Measurements from ENCODE around the gene UBE2H.
"Not testable (repeated sequence)": the region's sequence is repeated elsewhere in the genome, so short reads cannot be mapped to it uniquely, and the experiment has no call there.

The UBE2H gene

DNA sequence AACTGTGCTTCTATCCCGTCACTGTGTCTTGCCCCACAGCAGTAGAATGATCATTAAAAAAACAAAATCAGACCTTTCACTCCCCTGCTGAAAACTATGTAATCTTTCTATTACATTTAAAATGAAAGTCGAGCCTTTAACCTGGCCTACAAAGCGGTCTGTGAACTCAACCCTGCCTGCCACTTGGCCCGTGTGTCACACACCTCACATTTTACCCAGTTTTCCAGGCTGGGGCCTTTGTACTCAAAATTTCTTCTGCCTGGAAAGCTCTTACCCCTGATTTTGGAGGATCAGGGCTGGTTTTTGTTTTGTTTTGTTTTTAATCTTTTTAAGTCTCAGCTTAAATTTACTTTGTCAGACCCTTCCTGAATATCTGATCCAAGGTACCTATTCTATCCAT lies 82.1 kb downstream of the UBE2H start:
- DNase-seq, result no peak

DNA sequence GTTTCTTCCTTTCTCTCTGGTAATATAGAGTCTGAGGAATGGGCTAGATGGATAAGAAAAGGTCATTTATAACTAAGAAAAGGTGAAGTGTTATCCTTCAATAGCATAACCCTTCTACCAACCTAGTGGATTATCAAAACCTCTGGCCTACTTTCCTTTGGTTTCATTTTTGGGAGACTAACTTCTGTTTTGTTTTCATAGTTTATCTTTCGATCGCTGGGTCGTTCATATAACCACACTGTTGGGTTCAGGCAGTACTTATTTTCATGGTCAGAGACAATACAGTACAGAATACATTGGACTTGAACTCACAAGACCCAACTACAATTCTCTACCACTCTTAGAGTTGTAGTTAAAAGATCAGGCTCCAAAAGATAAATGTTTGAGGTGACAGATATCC lies 86.5 kb downstream of the UBE2H start:
- no peak for DNase-seq

- no peak for DNase-seq
Measured at GRCh38 chr7:129865925-129866201, 86.9 kb downstream of the UBE2H start.

DNA sequence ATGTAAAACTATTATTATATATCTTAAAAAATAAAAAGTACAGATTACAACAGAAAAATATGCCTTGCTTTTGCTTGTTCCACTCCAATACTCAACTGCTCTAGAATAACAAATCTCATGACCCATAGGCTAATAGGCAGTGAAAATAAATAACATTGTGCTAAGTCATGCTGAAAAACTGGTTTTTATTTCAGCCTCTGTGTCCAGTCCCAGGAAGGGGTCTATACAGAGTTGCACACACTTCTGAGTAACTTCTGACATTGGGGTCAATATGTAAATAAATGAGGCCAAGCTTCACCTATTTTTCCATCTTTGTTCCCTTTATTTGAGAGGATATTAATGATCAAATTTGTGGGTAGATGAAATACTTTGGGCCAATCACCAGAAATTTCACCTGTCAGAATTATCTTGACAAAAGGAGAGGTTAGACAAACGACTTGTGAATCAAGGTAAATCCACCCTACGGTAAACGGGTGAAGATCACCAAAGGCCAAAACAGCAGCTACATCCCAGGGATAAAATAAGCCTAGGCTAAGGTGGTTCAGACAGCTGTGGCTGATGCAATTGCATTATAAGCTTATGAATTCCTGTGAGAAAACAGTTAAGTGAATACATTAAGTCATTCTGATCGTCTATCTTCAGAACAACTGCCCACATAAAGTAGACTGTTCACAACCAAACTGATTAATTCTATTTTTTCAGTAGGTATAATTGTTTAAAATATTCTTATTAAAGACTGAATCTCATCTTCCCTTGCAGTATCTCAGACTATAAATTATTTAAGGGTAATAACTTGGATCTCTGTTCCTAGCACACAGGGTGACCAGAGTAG lies 87.5 kb downstream of the UBE2H start:
- no peak for DNase-seq

GRCh38 chr7:129864676-129865075 lies 88.1 kb downstream of the UBE2H start:
- not testable (repeated sequence) for DNase-seq

GRCh38 chr7:129864042-129864441 lies 88.7 kb downstream of the UBE2H start:
- no peak for DNase-seq

DNA sequence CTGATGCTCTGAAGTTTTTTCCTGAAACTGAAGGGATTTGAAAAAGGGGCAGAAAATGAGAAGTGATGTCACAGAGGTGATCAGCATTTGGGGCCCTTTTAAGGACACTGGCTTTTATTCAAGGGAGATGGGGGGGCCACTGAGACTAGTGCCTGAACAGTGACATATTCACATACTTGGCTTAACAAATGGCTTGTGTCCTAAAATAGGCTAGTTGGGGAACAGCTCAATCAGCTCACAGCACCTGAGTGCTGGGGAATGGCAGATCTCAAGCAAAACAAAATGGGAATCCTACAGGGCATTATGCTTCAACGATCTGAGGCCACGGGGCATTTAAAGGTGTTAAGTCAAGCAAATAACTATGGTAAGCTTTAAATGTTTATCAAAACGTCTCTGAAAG lies 90.1 kb downstream of the UBE2H start:
- no peak for DNase-seq

DNA sequence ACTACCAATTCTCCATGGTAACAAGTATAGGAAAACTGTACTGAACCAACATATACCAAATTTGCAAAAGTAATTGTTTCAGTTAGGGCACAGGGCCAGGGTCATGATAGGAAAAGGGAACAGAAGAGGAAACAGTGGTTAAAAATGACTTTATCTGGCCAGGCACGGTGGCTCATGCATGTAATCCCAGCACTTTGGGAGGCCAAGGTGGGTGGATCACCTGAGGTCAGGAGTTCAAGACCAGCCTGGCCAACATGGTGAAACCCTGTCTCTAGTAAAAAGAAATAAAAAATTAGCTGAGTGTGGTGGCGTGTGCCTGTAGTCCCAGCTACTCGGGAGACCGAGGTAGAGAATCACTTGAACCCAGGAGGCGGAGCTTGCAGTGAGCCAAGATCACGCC lies 92.0 kb downstream of the UBE2H start:
- not testable (repeated sequence) for DNase-seq

DNA sequence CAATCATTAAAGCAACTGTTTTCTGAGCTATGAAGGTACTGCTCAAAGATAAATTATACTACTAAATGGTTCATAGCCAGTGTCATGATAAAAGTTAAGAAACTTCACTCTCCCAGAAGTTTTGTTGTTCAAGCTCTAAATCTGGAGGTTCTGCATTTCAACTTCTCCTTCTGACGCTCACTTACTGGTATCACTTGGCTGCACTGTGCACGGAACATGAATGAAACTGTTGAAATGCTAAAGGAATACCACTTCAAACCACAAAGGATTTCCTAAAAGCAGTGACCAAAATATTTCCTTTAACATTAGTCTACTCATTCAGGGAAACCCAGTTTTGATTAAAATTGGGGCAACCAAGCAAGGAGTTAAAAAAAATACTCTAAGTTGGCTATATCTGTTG lies 93.6 kb downstream of the UBE2H start:
- DNase-seq, result no peak

GRCh38 chr7:129858490-129858889 lies 94.3 kb downstream of the UBE2H start:
- DNase-seq, result no peak

- DNase-seq, result no peak
Measured at GRCh38 chr7:129857313-129857712, 95.4 kb downstream of the UBE2H start.

GRCh38 chr7:129855935-129856717 lies 96.6 kb downstream of the UBE2H start:
- no peak for DNase-seq

DNA sequence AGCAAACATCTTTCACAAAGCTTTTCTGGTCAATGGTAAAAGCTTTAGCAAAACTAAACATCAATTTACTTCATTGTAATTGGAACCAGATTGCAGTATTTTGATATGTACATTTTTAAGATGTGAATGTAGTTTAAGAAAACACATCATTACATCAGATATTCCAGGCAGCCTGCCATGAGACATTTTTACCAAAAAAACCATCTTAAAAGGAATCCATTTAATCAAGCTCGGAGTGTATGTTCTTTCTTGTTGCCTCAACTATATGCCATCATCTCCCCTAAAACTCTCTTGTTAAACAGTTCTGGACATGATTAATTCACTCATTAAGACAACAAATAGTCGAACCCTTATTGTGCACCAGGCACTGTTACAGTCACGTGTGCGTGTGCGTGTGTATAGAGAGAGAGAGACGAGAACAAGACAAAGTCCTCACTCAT lies 97.5 kb downstream of the UBE2H start:
- no peak for DNase-seq

DNA sequence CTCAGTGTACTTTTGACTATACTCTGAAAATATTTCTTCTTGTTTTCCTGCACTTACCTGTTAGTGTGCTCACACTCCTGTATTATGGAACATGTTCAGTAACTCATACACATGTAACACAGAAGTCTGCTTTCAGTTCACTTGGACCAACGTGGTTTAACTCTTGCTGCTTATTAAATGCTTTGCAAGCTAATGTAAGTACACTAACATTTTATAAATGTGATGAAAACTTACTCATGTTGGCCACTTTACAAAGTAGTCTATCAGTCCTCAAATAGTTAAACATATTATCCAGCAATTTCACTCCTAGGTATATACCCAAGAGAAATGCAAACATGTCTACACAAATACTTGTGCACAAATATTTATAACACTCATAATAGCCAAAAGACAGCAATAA lies 98.4 kb downstream of the UBE2H start:
- no peak for DNase-seq

DNA sequence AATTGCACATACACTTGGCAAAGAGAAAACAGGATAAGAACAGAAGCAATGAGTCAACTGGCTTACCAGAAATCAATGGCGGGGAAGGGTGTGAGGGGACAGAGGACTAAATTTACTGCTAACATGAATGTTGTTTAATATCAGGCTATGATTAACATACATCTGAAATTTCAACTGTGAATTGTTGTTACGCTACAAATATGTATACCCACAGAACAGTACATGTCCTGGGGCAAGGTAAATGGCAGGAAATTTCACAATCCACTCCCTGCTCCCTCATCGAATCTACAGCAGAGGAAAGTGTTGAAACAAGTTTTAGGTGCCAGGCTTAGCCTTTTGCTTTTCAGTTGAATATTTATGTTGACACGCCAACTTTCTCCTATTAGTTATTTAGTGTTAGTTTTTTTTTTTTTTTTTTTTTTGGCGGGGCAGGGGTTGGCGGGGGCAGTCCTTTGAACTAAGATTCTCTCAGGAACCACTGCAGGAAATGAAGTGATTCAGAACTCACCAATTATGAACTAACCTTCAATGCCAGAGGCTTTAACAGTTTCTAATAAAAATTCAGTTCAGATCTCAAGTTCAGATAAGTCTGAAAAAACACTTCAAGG lies 99.0 kb downstream of the UBE2H start:
- no peak for DNase-seq

DNA sequence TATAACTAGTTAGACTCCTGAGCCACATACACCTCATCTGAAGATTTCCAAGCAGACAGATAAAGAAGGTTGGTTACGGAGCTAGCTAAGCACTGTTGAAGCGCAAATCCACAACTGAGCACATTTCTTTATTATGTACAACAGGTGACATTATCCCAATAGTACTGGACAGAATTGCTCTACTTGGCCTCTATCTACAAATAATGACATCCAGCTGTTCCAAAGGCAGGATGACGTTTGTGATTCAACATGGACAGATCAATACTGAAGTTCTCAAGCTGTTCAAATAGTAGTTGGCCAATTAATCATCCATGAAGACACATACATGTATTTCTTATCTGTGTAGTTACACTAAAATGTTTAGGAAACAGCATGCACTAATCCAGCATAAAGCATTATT lies 101.0 kb downstream of the UBE2H start:
- no peak for DNase-seq

DNA sequence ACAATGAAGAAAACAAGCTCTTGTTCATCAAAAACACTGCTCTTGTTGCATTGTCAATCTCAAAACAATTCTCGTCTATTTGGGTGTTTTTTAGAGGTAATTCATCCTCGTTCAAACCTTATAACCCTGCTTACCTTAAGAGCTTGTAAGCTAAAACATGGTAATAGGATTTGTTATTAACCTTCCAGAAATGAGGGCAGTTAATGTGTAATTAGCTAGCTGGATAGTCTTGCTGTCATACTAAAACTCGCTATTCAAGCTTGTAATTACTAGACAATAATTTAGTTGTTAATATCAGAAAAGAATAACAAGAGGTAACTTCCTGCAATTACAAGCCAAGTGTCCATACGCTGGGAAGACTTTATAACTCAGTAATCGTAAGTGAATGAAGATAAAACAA lies 101.6 kb downstream of the UBE2H start:
- no peak for DNase-seq

- no peak for DNase-seq
Measured at GRCh38 chr7:129848436-129848835, 104.3 kb downstream of the UBE2H start.

DNA sequence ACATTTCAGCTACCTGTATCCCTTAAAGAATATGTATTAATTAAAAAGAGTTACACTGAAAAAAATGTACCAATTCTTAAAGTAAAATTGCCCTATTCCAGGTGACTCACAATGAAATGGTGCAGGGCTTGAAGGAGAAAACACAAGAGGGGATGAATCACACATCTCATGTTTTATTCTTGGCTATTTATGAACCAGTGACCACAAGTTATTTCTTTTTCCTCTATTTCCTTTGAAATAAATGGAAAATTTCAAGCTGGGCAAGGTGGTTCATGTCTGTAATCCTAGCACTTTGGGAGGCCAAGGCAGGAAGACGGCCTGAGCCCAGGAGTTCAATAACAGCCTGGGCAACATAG lies 106.8 kb downstream of the UBE2H start:
- DNase-seq, result no peak

- no peak for DNase-seq
Measured at GRCh38 chr7:129845178-129845971, 107.4 kb downstream of the UBE2H start.

DNA sequence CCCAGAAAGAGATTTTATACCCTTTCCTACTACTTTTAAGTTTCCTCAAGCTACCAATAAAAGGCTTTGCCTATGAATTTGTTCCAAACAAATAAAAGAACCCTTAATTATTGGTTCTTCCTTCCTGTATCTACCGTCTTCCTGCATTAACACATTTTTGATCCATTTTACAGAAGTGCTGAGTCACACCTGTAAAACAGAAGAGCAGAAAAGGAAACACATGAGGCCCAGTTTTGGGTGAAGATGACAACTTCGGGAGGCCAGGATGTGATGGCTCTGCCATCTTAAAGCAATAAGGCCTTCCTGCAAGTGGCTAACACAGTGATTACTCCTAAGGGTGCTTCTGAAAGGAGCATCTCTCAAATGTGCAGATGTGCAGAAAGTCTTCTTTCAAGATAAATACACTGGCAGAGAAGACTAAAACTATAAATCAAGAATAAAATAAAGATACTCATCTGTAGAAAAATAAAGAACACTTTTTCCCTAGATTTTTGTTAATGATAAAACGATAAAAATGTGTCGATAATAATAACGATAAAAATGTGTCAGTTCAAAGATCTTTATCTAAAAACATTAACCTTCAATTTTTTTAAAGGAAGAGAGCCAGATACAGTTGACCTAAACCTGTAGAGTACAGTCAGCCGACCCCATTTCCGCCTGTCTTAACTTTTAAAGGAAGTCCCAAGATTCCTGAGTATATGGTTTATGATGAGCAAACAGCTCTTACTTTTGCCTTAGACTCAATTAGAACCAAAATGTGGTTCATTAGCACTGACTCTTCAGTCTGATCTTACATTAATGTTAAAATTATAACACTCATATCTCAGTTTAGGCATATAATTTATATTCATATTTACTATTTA lies 108.6 kb downstream of the UBE2H start:
- DNase-seq, result no peak

DNA sequence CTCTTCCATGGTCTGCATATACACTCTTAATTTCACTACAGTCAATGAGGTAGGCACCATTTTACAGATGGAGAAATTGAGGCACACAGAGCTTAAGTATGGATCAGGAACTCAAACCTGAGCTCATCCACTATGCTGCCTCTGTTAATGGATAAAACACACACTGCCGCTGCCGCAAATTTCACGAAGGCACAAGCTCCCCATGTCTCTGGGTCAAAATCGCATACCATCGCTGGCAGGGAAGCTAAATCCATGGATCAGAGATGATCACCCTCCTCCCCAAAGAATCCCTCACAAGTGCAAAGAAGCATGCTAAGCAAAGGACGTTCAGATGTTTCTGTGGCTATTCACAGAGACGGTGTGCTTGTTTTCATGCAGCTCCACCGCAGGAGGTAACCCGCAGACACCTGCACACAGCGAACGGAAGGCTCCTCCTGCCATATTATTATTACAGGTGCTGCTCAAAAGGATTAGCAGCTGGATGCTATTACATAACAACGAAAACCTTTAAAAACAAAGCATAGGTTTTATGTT lies 109.3 kb downstream of the UBE2H start:
- DNase-seq, result peak; percentile 28
